Type B pancreatic cell (in vitro differentiated cells): Measurements from ENCODE around the gene CUX1. TPM values are rescaled to one million over a fixed set of nuclear protein-coding genes. Genes with fewer than 3 reads are reported as not detected.
A peak's percentile ranks its signal among the peaks of the same experiment; 100 is the strongest.

Experiments
- DNase-seq: peaks from one replicate; pipeline ENCODE4 v3.0.0; 2021; ENCODE audit warnings: mixed read lengths; ENCODE audit not compliant: unreplicated experiment; ENCODE audit errors: extremely low spot score
- H3K27ac Mint-ChIP-seq: 2 replicates; pipeline ENCODE4 v1.8.0; 2021; ENCODE audit warnings: mild to moderate bottlenecking, mixed read lengths
- H3K27me3 Mint-ChIP-seq: 2 replicates; pipeline ENCODE4 v1.8.0; 2021; ENCODE audit warnings: mixed read lengths
- H3K36me3 Mint-ChIP-seq: 2 replicates; pipeline ENCODE4 v1.8.0; 2021; ENCODE audit warnings: mixed read lengths
- H3K4me1 Mint-ChIP-seq: one replicate; pipeline ENCODE4 v1.8.0; 2021; ENCODE audit warnings: mixed read lengths; ENCODE audit not compliant: unreplicated experiment
- H3K4me3 Mint-ChIP-seq: 2 replicates; pipeline ENCODE4 v1.8.0; 2021; ENCODE audit warnings: mild to moderate bottlenecking, mixed read lengths
- H3K9me3 Mint-ChIP-seq: 2 replicates; pipeline ENCODE4 v1.8.0; 2021; ENCODE audit warnings: mixed read lengths
- total RNA-seq: library from RNA; stranded (reverse); gene quantifications from 2 replicates; pipeline ENCODE4 v1.2.1, GENCODE V29; 2021; ENCODE audit warnings: low replicate concordance
- TF ChIP-seq, protein P1 (sequence below): fragments of 200-600 bp; sonication (generic); conservative IDR thresholded peaks from 2 replicates; pipeline ENCODE4 v1.5.0; 2021; ENCODE audit warnings: antibody characterized with exemption, mild to moderate bottlenecking

CUX1 gene
- total RNA-seq, 1 donor from 2014 or later = 76.4 TPM

DNA sequence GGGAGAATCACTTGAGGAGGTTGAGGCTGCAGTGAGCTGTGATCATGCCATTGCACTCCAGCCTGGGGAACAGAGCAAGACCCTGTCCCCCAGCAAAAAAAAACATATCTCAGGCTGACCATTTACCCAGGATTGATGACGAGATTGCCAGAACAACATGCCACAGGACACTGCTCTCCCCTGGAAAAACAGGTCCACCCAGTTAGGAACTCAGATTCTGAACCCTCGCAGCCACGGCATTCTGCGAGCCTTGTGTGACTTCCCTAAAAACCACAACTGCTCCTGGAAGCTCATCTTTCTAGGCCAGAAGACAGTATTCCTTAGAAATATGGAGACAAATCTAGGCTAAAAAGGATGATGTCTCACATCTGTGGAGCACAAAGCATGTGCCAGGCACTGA, 427.2 kb downstream of the CUX1 start:
- Mint-ChIP-seq H3K4me1 (no peaks in the 10 kb centered on the region), H3K36me3 (peaks cover 3% of the 10 kb centered on the region), H3K27me3 (no peaks in the 10 kb centered on the region), H3K9me3 (no peaks in the 10 kb centered on the region), H3K27ac (peak overlapping the region; percentile 78), H3K4me3 (no peak overlapping the region)
- no peak for DNase-seq
- TF ChIP-seq, protein P1, sequence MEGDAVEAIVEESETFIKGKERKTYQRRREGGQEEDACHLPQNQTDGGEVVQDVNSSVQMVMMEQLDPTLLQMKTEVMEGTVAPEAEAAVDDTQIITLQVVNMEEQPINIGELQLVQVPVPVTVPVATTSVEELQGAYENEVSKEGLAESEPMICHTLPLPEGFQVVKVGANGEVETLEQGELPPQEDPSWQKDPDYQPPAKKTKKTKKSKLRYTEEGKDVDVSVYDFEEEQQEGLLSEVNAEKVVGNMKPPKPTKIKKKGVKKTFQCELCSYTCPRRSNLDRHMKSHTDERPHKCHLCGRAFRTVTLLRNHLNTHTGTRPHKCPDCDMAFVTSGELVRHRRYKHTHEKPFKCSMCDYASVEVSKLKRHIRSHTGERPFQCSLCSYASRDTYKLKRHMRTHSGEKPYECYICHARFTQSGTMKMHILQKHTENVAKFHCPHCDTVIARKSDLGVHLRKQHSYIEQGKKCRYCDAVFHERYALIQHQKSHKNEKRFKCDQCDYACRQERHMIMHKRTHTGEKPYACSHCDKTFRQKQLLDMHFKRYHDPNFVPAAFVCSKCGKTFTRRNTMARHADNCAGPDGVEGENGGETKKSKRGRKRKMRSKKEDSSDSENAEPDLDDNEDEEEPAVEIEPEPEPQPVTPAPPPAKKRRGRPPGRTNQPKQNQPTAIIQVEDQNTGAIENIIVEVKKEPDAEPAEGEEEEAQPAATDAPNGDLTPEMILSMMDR = no peak

DNA sequence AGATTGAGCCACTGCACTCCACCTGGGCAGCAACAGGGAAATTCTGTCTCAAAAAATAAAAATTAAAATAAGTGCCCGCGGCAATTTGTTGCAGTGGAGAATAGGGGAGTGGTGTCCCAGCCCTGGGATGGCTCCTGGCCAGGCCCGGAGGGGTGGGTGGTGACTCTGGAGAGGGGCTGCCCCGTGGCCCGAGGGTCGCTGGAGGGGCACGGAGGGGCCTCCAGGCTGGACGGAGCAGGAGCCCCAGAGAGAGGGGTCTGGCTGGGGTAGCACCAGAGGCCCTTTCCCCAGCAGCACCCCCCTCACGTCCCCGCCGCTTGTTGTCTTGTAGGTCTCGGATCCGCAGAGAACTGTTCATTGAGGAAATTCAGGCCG, 430.6 kb downstream of the CUX1 start:
- peaks cover 8% of the 10 kb centered on the region for H3K36me3 Mint-ChIP-seq
- no peaks in the 10 kb centered on the region for H3K27me3 Mint-ChIP-seq
- H3K9me3 Mint-ChIP-seq = no peaks in the 10 kb centered on the region
- TF ChIP-seq, protein P1 = no peak
- H3K4me1 Mint-ChIP-seq = peaks cover 21% of the 10 kb centered on the region
- no peak overlapping the region for H3K4me3 Mint-ChIP-seq
- no peak overlapping the region for H3K27ac Mint-ChIP-seq
- DNase-seq = no peak

DNA sequence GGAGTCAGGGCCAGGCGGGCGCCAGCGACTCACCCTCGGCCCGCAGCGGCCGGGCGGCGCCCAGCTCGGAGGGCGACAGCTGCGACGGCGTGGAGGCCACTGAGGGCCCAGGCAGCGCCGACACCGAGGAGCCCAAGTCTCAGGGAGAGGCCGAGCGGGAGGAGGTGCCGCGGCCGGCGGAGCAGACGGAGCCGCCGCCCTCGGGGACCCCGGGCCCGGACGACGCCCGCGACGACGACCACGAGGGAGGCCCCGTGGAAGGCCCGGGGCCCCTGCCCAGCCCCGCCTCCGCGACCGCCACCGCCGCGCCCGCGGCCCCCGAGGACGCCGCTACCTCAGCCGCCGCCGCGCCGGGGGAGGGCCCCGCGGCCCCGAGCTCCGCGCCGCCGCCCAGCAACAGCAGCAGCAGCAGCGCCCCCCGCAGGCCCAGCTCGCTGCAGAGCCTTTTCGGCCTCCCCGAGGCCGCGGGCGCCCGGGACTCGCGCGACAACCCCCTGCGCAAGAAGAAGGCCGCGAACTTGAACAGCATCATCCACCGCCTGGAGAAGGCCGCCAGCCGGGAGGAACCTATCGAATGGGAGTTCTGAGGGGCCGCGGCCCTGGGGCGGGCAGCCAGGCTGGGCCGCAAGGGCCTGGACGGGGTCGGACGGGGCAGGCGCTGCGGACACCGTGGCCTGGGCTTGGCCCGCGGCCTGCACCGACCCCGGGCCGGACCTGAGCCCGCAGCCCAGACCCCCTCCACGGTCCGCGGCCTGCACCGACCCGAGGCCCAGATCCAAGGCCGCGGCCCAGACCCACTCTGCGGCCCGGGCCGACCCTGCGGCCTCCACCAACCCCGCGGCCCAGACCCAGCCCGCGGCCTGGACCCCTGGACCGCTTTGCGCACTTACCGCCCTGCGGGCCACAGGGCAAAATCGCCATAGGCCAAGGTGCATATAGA, 431.3 kb downstream of the CUX1 start:
- no peak overlapping the region for H3K4me3 Mint-ChIP-seq
- no peaks in the 10 kb centered on the region for H3K27me3 Mint-ChIP-seq
- no peaks in the 10 kb centered on the region for H3K9me3 Mint-ChIP-seq
- TF ChIP-seq, protein P1 = no peak
- no peak for DNase-seq
- H3K4me1 Mint-ChIP-seq = peaks cover 26% of the 10 kb centered on the region
- peaks cover 8% of the 10 kb centered on the region for H3K36me3 Mint-ChIP-seq
- no peak overlapping the region for H3K27ac Mint-ChIP-seq

DNA sequence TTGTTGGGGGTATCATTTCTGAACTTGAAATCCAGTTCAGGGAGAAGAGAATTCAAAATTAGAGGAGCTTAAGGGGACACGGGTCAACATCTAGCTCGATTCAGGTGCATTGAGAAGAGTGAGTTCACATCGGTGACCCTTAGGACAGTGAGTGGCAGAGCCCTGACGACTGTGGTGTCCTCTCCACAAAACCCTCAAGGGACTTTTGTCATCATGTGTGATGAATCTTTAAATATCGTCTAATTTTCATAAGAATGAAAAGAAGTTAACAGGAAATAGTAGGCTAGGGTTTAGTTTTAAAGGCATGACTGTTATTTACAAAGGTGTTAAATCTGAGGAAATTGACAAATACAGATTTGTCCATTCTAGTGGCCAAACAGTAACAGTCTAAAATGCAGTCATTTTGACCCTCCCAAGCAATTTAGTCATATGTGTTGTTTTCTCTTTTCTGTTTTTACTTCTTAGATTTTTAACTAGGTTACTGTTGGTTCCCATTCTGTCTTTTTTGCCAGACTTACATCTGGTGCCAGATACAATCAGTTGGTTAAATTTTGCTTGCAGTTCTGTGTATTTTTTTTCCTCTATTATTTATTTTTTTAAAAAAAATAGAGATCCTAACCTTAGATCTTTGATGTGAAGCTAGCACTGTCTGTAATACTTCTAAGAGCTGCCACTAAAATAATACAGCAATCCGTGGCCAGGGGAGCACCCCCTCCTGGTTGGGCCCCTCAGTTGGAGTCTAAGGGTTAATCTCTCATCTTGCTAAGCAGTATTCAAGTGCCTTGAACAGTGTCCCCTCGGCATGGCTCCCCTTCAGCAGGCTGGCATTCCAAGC, 434.3 kb downstream of the CUX1 start:
- Mint-ChIP-seq H3K36me3 (peaks cover 12% of the 10 kb centered on the region), H3K4me3 (no peak overlapping the region), H3K9me3 (no peaks in the 10 kb centered on the region), H3K27me3 (no peaks in the 10 kb centered on the region), H3K27ac (no peak overlapping the region), H3K4me1 (peaks cover 26% of the 10 kb centered on the region)
- no peak for DNase-seq
- TF ChIP-seq, protein P1 = no peak

DNA sequence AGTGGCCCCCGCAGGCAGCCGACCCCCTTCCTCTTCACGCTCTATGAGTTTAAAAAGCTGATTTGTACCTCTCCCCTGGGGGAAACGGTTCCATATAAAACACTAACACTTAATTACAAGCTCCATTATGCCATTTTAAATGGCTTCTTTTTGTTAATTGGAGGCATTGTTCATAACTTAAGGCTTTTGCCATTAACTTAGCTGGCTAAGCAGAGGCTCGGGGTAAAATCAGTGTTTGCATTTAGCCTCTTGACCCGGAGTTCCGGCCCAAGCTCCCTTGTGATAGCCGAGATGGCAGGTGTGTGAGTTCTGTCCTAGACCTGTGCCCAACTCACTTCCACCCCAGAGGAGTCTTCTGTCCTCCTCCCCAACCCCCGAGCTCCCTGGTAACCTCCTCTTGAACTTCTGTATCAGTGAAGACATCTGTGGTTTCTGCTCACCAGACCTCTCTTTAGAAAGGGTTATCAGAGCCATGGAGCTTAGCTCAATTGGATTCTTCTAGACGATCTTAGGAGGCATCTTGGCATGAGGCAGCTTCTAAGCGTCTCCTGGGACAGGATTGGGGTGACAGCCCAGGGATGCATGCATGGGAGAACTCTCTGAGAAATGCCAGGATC, 435.0 kb downstream of the CUX1 start:
- no peaks in the 10 kb centered on the region for H3K27me3 Mint-ChIP-seq

More for the DNA sequence above, 435.0 kb downstream of the CUX1 start:
- Mint-ChIP-seq H3K9me3 (no peaks in the 10 kb centered on the region), H3K36me3 (peaks cover 8% of the 10 kb centered on the region), H3K4me1 (peaks cover 26% of the 10 kb centered on the region), H3K4me3 (no peak overlapping the region), H3K27ac (no peak overlapping the region)
- DNase-seq = no peak
- TF ChIP-seq, protein P1 = no peak
